ENCODE data around the gene CD72. TPM values are rescaled to one million over a fixed set of nuclear protein-coding genes. Genes with fewer than 3 reads are reported as not detected.

Gene CD72
- total RNA-seq, 1 experiment from 2014 or later: not detected

DNA sequence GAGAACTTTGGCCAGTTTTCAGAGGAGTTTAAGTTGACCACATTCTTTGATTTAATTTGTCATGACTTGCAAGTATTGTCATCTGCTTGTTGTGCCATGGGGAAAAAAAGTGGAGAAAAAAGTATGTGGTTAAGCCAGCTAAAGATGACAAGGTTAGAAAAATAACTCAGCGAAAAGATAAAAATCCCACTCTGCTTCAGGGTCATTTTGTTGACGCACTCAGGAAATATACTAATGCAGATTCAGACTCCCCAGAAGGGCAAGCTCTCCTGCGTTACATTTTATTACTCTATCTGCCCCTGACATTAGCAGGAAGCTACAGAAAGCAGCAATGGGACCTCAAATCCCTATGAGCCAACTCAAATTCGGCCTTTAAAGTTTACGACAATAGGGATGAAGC, 40.7 kb downstream of the CD72 start:
- Histone ChIP-seq H3K4me1 (replicated peaks) (no peaks in the 10 kb centered on the region), H3K9me3 (replicated peaks) (no peaks in the 10 kb centered on the region), H3K4me3 (no peak overlapping the region), H3K27me3 (replicated peaks) (no peaks in the 10 kb centered on the region), H3K36me3 (no peaks in the 10 kb centered on the region), H3K27ac (no peak overlapping the region)
- no peak for DNase-seq (ENCODE audit: low read depth in 1 of 2, low spot score in 2 of 2)

DNA sequence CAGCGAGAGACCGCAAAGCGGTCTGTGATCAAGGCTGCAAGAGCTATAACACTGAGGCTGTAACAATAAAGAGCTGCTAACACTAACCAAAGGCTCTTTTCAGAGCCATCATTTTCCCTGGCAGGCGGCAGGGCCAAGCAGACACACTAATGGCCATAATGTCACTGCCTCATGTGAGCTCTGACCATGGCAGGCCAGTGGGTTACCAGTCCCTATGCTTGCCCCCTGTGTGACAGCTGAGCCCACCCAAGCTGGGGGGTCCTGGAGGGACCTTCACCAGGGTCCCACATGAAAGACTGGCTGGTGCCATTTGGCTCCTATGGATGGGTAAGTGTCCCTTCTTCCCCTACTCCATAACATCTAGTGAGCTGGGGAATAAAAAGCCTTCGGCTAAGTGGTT, 42.7 kb downstream of the CD72 start:
- DNase-seq (ENCODE audit: low read depth in 1 of 2, low spot score in 2 of 2): no peak
- H3K4me3 ChIP-seq: no peak overlapping the region
- H3K36me3 ChIP-seq: no peaks in the 10 kb centered on the region
- no peaks in the 10 kb centered on the region for H3K4me1 ChIP-seq (replicated peaks)
- no peaks in the 10 kb centered on the region for H3K9me3 ChIP-seq (replicated peaks)
- no peaks in the 10 kb centered on the region for H3K27me3 ChIP-seq (replicated peaks)
- H3K27ac ChIP-seq: no peak overlapping the region

DNA sequence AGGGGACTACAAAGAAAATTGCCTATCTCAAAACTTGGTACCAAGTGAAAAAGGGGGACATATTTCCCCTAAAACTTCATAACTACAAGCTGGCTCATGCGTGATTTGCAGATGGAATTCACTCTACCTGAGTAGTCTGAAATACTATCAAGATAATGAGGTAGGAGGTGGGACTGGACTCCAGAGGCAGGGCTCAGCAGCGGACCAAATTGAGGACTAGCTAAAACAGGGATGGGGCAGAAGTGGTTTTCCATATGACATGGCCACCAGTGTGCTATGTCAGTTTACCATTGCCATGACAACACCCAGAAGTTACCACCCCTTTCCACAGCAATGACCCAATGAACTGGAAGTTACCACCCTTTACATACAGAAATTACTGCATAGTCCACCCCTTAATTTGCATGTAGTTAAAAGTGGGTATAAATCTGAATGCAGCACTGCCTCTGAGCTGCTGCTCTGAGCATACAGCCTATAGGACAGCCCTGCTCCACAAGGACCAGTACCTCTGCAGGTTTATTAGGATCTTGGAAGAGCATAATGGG, 43.6 kb downstream of the CD72 start:
- Histone ChIP-seq H3K4me3 (no peak overlapping the region), H3K36me3 (no peaks in the 10 kb centered on the region), H3K27me3 (replicated peaks) (no peaks in the 10 kb centered on the region), H3K9me3 (replicated peaks) (no peaks in the 10 kb centered on the region), H3K27ac (no peak overlapping the region), H3K4me1 (replicated peaks) (no peaks in the 10 kb centered on the region)
- no peak for DNase-seq (ENCODE audit: low read depth in 1 of 2, low spot score in 2 of 2)

DNA sequence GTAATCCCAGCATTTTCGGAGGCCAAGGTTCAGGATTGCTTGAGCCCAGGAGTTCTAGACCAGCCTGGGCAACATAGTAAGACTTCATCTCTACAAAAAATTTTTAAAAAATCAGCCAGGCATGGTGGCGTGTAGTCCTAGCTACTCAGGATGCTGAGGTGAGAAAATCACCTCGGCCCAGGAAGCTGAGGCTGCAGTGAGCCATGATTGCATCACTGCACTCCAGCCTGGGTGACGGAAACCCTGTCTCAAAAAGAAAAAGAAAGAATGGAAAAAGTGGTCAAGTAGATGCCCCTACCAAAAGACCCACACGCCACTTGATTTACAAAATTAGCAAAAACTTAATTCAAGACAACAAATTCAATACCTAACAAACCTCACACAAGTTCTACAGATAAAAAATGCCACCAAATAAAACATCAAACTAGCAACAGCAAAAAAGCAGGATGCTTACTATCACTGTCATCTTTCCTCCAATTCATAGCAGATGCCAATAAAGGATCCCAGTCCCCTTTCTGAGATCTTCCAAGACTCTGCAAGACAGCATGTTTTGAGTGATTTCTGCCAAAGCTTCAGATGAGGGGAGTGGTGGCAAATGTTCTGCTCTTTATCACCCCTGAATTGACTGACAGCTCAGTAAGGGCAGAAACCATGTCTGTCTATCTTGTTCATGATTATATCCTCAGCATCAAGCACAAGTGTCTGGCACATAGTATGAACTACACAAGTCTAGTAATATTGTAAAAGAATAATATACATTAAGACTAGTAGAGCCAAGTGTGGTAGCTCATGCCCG, 47.3 kb downstream of the CD72 start:
- no peaks in the 10 kb centered on the region for H3K4me1 ChIP-seq (replicated peaks)
- no peak overlapping the region for H3K4me3 ChIP-seq
- H3K27ac ChIP-seq: no peak overlapping the region
- no peaks in the 10 kb centered on the region for H3K27me3 ChIP-seq (replicated peaks)
- no peaks in the 10 kb centered on the region for H3K9me3 ChIP-seq (replicated peaks)
- no peaks in the 10 kb centered on the region for H3K36me3 ChIP-seq
- no peak for DNase-seq (ENCODE audit: low read depth in 1 of 2, low spot score in 2 of 2)

DNA sequence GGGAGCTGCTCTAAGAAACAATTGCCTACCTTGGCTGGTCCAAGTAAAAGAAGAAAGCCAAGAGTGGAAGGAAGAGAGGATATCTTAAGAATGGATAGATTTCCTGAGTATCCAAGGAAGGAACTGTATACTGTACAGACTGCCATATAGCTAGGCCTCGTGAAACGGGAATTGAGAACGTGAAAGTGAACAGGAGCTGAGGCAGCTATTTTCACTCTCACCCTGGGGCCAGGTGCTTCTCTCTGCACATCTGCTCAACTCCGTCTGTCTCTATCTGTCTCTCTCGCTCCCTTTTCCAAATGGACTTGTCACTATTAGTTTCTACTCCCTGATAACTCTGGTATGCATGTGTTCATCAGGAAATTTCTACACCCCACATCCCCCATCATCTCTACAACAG, 49.0 kb downstream of the CD72 start:
- Histone ChIP-seq H3K27me3 (replicated peaks) (no peaks in the 10 kb centered on the region), H3K9me3 (replicated peaks) (no peaks in the 10 kb centered on the region), H3K4me3 (no peak overlapping the region), H3K4me1 (replicated peaks) (no peaks in the 10 kb centered on the region), H3K27ac (no peak overlapping the region), H3K36me3 (no peaks in the 10 kb centered on the region)
- DNase-seq (ENCODE audit: low read depth in 1 of 2, low spot score in 2 of 2): no peak

DNA sequence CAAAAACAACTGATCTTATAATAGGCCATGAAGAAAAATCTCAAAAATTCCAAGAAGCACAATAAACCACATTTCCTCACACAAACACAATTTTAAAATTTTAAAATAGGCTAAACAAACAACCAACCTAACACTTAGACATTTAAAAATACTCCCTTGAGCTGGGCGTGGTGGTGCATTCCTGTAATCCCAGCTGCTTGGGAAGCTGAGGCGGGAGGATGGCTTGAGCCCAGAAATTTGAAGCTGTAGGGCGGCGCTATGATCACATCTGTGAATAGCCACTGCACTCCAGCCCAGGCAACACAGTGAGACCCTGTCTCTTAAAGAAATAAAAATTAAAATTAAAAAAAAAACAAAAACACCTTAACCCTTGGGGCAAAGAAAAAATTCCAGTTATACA, 50.0 kb downstream of the CD72 start:
- no peaks in the 10 kb centered on the region for H3K9me3 ChIP-seq (replicated peaks)
- no peak for DNase-seq (ENCODE audit: low read depth in 1 of 2, low spot score in 2 of 2)
- no peak overlapping the region for H3K4me3 ChIP-seq
- no peaks in the 10 kb centered on the region for H3K36me3 ChIP-seq
- no peaks in the 10 kb centered on the region for H3K27me3 ChIP-seq (replicated peaks)
- no peaks in the 10 kb centered on the region for H3K4me1 ChIP-seq (replicated peaks)
- H3K27ac ChIP-seq: no peak overlapping the region

DNA sequence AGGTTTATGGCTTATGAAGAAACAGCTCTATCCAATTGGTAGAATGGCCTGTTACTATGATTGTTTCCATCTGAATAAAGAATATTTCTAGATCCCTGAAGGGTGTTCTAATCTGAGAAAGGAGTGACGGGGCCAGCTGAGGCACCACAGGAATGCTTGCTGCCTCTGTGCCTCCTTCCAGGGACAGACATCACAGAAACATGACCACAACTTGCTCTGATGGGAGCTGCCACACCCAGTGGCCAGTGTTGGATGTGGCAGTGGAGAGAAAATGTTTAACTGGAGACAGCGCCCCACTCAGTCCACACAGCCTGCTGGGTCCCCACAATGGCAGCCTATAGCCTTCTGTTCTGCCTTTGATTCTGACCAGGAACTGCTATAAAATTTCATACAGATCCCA, 51.8 kb downstream of the CD72 start:
- H3K36me3 ChIP-seq: no peaks in the 10 kb centered on the region
- H3K27me3 ChIP-seq (replicated peaks): no peaks in the 10 kb centered on the region

DNA sequence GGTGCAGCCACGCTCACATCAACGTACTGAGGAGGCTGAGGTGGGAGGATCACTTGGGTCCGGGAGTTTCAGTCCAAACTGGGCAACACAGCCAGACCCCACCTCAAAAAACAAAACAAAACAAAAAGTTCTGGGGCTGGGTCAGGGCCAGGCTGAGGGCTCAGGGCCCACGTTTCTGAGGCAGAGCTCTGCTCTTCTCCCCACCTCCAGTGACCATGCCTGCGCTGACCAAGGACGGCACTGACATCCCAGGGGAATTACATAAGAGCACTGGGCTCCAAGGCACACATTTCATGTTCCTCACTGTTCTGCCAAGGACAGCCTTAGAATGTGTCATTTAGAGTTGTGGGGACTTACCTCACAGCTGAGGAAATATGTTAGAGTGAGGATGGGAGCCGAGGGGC, 53.6 kb downstream of the CD72 start:
- no peaks in the 10 kb centered on the region for H3K27me3 ChIP-seq (replicated peaks)
- no peak for DNase-seq (ENCODE audit: low read depth in 1 of 2, low spot score in 2 of 2)
- no peak overlapping the region for H3K27ac ChIP-seq
- H3K4me3 ChIP-seq: no peak overlapping the region
- no peaks in the 10 kb centered on the region for H3K9me3 ChIP-seq (replicated peaks)
- H3K36me3 ChIP-seq: no peaks in the 10 kb centered on the region
- no peaks in the 10 kb centered on the region for H3K4me1 ChIP-seq (replicated peaks)

More for the DNA sequence above, 51.8 kb downstream of the CD72 start:
- Histone ChIP-seq H3K4me3 (no peak overlapping the region), H3K9me3 (replicated peaks) (no peaks in the 10 kb centered on the region), H3K4me1 (replicated peaks) (no peaks in the 10 kb centered on the region), H3K27ac (no peak overlapping the region)
- DNase-seq (ENCODE audit: low read depth in 1 of 2, low spot score in 2 of 2): no peak

DNA sequence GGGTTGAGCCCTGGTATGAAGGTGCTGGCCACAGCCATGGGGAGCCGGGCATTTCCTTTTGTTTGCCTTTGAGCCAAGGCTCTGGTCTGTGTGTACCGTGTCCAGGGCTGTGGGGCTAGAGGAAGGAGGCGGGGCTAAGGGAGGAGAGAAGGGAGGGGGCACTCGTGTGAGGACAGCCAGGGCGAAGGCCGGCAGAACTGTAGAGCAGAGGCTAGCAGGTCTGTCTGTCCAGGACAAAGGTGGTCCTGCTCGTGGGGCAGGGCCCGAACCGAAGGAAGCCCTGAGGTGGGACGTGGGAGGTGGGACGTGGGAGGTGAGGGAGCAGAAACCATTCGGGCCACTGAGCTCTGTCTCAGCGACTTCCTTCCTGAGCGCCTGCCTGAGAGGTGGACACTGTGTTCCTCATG, 54.4 kb downstream of the CD72 start:
- Histone ChIP-seq H3K27me3 (replicated peaks) (no peaks in the 10 kb centered on the region), H3K36me3 (no peaks in the 10 kb centered on the region), H3K4me1 (replicated peaks) (no peaks in the 10 kb centered on the region), H3K4me3 (no peak overlapping the region), H3K27ac (no peak overlapping the region), H3K9me3 (replicated peaks) (no peaks in the 10 kb centered on the region)
- DNase-seq (ENCODE audit: low read depth in 1 of 2, low spot score in 2 of 2): no peak

DNA sequence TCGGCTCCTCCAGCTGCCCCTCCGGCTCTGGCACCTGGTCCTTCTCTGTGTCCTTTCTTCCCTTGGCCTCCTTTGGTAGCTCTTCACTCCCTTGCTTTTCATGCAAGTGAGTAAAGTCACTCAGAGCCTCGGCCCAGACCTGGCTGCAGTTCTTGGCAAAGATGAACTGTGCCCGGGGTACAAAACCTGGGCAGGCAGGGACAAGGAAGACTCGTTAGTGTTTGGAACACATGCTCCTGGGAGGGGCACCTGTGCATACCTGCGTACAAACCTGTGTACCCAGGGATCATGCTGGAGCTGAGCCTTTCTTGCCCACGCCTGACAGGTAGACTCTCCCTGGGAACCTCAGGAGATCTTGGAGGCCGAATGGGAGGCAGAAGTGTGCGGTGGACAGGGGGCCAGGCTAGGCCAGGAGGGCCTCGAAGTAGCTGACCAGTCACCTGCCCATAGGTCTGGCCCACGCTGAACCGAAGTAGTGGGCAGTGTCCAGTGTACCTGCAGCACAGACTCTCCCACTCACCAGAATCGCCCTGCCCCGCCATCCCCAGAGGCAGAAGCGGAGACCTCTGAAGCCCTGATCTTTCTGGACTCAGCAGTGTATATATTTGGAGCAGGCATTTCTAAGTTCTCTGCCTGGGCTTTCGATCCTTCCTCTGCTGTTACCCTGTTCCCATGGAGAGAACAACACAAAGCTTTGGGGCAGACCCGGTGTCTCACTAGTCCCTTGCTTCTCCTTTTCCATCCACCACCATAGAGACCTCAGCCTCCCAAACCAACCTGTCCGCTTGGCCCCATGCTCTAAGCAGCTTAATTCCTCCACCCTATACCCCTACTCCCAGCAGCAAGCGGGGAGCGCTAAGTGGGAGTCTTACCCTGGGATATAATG, 55.1 kb downstream of the CD72 start:
- DNase-seq (ENCODE audit: low read depth in 1 of 2, low spot score in 2 of 2): no peak
- Histone ChIP-seq H3K4me3 (no peak overlapping the region), H3K9me3 (replicated peaks) (no peaks in the 10 kb centered on the region), H3K27ac (no peak overlapping the region), H3K36me3 (peaks cover 2% of the 10 kb centered on the region), H3K4me1 (replicated peaks) (no peaks in the 10 kb centered on the region), H3K27me3 (replicated peaks) (no peaks in the 10 kb centered on the region)

DNA sequence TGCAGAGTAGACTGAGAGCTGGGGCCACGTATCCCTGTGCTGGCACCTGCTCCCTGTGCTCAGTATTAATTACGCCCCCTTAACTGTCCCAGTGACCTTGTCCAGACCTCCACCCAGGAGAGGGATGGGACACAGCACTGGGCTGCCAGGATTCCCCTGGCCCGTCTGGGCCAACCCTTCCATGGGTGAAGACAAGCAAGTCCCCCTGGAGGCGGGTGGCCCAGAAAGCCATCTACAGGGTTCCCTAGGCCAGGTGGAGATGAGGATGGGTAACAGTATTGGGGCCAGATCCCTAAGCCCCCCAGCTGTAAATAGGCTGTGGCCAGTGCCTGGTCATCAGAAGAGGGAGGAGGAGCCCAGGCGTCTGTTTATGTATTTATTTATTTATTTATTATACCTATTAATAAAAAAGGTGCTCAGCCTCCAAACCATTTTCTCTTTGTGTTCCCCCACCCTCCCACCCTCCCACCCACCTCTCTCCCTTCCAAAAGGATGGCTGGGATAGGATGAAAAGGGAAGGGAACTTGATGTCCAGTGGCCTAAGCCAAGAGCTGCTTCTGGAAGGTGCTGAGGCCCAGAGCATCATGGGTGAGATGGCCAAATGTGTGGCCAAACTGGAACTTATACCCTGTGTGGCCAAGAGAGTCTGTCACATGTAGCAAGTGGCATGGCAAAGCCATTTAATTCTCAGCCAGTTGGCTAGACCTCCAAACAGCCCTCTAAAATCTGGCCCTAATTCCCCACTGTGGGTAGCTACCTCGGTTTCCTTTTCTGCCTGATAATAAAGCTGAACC, 56.5 kb downstream of the CD72 start:
- no peaks in the 10 kb centered on the region for H3K27me3 ChIP-seq (replicated peaks)
- H3K4me3 ChIP-seq: no peak overlapping the region
- no peaks in the 10 kb centered on the region for H3K4me1 ChIP-seq (replicated peaks)
- peaks cover 17% of the 10 kb centered on the region for H3K36me3 ChIP-seq
- H3K9me3 ChIP-seq (replicated peaks): no peaks in the 10 kb centered on the region
- DNase-seq (ENCODE audit: low read depth in 1 of 2, low spot score in 2 of 2): no peak
- no peak overlapping the region for H3K27ac ChIP-seq

DNA sequence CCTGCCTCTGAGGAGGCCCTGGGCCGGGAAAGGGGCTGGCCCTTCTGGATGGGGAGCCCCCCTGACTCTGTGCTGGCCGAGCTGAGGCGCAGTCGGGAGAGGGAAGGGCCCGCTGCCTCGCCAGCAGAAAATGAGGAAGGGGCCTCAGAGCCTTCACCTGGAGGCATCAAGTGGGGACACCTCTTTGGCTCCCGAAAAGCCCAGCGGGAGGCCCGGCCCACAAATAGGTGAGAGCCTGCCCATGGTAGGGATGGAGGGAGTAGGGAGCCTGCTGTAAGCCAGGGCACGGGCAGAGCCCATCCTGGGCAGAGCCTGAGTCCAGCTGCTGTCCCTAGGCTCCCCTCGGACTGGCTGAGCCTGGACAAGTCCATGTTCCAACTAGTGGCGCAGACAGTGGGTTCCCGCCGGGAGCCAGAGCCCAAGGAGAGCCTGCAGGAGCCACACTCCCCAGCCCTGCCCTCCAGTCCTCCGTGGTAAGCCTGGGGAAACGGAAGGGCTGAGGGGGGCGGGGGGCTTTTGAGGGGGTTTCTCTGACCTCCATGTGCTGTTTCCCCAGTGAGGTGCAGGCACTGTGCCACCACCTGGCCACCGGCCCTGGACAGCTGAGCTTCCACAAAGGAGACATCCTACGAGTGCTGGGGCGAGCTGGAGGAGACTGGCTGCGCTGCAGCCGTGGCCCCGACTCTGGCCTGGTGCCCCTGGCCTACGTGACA, 57.4 kb downstream of the CD72 start:
- H3K36me3 ChIP-seq: peaks cover 26% of the 10 kb centered on the region
- no peak overlapping the region for H3K27ac ChIP-seq
- H3K4me1 ChIP-seq (replicated peaks): no peaks in the 10 kb centered on the region
- no peak for DNase-seq (ENCODE audit: low read depth in 1 of 2, low spot score in 2 of 2)
- no peak overlapping the region for H3K4me3 ChIP-seq
- no peaks in the 10 kb centered on the region for H3K9me3 ChIP-seq (replicated peaks)
- no peaks in the 10 kb centered on the region for H3K27me3 ChIP-seq (replicated peaks)
